GM18517 (cell line): ENCODE measurements around the gene DARS1.
A peak's percentile ranks its signal among the peaks of the same experiment; 100 is the strongest.

Experiments used
- ATAC-seq: cut with Tn5 transposase; IDR thresholded peaks from one replicate; pipeline ENCODE4 v1.9.1; 2021; ENCODE audit warnings: mild to moderate bottlenecking, moderate library complexity; ENCODE audit not compliant: unreplicated experiment

Gene DARS1

DNA sequence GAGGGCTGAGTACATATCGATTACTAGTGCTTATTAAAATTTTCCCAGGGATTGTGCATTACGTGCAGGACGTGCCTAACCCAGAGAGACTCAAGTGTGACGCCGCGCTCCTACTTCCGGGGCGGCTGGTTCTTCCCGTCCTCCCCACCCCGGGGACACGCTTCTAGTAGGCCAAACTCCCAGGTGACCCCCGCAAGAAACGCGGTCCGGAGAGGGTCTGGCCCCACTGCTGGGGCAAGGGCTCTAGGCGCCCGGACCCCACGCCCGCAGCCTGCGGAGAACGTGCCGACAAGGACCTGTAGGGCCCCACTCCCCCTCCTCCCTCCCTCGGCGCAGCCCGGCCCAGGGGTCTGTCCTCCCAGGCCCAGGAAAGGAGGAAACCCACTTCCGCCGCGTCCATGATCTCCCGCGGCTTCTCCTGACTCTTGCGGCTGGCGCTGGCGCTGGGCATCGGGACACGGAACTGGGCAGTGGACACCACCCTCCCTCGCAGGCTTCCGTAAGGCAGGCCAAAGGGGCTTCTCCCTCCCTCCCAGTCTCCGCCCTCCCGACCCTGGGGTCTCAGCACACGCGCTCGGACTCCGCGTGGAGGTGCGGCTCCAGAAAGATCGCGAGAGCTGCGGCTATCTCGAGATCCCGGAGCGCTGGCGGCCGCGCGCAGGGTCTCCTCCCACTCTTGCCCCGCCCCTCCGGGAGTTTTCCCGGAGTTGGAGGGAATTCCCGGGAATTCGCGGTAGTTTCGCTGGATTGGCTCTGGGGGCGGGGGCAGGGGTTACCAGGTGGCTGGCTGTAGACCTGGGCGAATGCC is at the start of gene DARS1:
TSS of gene DARS1 (minus strand) at position 609 of the 808 bp plus-strand sequence. CDS start at position 451, 158 bp downstream.
- ATAC-seq = peak; percentile 62

GRCh38 chr2:136034629-136035028 is 49.2 kb upstream of the DARS1 start:
- ATAC-seq = no peak

GRCh38 chr2:136032817-136033535 is 47.5 kb upstream of the DARS1 start:
- no peak for ATAC-seq

- no peak for ATAC-seq
These were observed 46.8 kb upstream of the DARS1 start for GRCh38 chr2:136032192-136032591.

GRCh38 chr2:136031711-136032110 is 46.3 kb upstream of the DARS1 start:
- no peak for ATAC-seq

DNA sequence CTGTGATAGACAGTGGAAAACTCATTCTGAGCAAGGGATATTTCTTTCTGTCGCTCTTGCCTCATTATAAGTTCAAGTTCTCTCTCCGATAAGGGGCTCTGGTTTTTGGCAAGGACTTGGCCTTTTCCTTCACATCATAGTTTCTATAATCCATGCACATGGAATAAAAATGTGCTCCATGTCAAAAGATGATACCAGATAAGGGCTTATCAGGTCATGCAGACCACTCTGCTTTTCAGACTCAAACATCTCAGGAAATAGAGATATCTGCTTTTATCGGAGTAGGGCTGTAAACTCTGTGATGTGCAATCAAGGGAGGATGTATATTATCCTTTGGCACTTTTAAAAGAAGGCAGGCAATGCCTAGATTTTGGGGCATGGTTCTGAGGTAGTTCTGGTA is 45.0 kb upstream of the DARS1 start:
- ATAC-seq = no peak

DNA sequence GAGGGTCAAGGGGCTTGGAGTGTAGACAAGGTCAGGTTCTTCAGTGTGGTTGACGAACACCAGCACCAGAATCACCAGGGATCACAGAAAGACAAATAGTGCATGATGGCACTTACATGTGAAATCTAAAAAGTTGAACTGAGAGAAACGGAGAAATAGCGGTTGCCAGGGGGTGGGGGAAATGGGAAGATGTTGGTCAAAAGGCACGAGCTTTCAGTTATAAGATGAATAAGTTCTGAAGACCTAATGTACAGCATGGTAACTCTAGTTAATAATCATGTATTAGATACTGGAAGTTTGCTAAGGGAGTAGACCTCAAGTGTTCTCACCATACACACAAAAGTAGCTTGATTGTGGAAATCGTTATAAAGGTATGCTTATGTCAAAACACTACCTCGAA is 43.7 kb upstream of the DARS1 start:
- ATAC-seq = peak; percentile 82

- no peak for ATAC-seq
These were observed 42.6 kb upstream of the DARS1 start for GRCh38 chr2:136028001-136028400.

DNA sequence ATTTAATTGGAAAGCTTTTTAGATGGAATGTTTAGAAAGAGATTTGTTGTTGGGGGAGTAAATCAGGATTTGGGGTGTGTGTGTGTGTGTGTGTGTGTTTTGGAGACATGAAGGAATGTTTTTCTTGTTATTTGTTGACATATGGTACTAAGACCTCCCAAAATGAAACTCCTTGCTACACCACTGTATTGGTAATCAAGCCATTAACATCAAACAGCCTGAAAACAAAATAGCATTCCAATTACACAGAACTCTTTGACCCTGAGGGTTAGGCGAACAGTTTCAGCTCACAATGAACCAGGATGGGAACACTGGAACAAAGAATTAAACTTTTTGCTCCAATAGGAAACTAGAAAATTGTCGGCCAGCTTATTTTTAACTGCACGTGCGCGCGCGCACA is 41.7 kb upstream of the DARS1 start:
- ATAC-seq = no peak

DNA sequence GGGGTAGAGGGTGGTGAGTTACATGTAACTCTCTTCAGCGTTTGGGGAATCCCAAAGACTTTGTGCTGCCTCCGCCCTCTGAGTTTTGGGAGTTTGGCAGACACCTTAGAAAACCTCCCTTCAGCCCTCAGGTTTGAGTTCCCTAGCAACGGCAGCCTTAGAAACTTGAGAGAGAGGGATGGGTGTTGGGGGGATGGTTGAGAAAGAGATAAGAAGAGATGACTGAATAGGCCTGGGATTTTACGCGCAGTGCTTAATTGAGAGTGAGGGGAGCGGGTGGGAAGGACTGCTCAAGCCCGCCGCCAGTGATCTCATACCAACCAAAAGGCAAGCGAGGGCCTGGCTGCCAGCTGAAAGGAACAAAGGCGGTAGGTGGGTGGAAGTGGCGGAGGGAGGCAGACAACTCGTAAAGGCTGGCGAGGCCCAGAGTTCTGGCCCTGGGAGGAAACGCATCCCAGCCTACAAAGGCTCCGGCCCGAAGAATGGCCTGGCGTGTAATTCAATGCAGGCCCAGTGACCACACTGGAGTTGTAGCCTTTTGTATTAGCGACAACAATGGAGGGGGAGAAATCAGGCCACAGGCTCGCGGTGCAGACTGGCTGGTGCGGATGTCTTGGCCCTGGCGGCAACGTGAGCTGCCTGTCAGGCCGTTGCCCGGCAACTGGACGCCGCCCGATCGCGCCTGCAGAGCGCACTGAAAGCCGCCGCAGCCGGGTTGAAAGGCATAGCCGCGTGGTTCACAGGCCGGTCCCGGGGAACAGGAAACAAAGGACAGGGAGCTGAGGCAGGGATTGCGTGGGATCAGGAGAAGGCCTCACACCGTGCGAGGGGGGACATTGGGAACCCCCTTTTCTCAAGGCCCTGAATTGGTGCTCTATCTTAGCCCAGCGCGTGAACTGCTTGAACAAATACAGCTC is 39.9 kb upstream of the DARS1 start:
- ATAC-seq = no peak

GRCh38 chr2:136024616-136025015 is 39.2 kb upstream of the DARS1 start:
- ATAC-seq = no peak

DNA sequence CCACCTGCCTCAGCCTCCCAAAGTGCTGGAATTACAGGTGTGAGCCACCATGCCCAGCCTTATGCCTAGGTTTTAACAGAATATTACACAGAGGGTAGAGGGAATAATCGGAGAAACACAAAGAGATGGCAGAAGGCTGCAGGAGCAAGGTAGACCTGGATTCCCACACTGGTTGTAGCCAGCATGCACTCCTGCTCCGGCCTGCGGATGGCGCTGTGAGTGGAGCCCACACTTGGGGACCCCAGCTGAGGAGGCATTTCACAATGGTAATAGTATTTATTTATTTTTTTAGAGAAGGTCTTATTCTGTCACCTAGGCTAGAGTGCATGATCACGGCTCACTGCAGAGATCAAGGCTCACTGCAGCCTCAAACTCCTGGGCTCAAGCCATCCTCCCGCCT is 38.8 kb upstream of the DARS1 start:
- ATAC-seq = no peak

DNA sequence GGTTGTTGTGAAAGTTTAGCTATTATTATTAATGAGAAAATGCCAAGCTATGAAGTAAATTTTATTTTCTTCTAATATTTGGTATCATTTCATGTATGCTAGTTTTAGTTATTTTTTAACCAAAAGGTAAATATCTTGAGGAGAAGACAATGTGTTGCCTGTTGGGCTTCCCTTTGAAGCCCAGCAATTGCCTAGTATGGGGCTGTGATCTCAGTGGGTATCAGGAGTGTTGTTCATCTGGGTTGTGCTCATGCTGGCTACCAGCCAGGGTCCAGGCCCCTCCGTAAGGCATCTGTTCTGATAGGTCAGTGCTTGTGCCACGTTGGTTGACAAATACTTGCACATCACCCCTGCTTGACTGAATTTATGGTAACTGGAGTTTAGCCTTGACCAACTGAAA is 38.0 kb upstream of the DARS1 start:
- ATAC-seq = no peak

DNA sequence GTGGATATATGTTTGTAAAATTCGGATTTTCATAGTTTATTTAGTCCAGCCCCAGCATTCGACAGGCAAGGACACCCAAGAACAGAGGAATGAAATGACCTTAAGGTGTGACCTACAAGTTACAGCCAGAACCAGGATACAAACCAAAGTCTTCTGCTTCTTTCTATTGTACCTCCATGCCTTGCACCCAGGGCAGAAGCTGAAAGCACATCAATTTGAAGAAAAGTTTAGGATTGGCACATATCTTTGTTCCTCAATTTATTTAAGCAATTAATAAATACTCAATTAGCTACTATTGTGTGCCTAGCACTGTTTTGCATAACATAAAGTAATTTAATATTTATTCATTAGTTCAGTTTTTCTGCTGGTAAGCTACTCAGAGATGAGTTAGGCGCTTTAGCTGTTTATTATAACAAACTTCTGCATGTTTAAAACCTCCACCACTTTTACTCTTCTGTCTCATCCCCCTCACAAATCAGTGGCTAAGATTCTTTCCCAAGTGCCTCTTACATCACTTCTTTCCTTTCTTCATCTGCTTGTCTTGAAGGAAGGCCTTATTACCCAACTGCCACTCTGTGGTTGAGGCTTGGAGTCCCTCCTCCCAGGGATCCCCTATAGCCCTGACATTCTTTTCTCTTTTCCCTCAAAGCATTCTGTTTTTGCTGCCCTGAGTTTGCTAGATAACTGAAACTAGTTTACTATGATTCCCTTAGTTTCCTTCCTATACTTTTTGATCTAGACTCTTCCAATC is 37.1 kb upstream of the DARS1 start:
- no peak for ATAC-seq

- no peak for ATAC-seq
These were observed 36.5 kb upstream of the DARS1 start for GRCh38 chr2:136021976-136022375.

- ATAC-seq = no peak
These were observed 36.0 kb upstream of the DARS1 start for GRCh38 chr2:136021406-136021805.

DNA sequence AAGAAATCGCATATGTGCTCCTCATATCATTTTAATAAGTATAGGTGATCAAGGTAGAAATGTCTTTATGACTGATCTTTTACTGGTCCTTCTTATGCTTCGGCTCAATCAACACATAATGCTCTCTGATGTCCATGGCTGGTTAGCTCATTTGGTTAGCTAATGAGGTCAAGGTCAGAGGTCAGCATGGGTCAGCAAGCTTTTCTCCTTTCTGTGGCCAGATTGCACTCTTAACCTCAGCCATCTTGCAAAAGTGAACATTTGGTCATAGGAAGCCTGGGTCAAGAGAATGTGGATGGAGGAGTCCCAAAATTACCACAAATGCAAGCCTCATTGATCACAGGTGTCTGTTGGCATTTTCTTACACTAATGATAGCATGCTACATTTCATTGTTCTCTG is 35.4 kb upstream of the DARS1 start:
- ATAC-seq = no peak

DNA sequence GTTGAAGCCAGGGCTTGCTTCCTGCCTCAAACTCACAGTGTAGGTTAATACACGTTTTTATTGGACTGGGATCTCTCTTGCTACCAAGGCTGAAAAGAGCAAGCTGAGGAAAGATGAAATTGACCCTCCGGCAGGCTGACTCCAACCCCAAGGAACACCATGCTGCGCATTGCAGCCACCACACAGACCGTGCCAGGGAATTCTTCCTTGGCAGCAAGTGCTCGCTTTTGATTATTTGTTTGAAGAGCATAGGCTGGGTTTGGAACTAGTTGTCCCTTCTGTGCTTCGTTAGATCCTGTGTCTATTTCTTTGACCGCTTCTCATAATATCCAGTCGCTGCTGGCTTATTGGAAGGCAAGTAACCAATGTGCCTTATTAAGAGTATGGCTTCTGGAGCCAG is 34.4 kb upstream of the DARS1 start:
- peak; percentile 10 for ATAC-seq

- ATAC-seq = peak; percentile 60
These were observed 33.9 kb upstream of the DARS1 start for GRCh38 chr2:136019306-136019705.

DNA sequence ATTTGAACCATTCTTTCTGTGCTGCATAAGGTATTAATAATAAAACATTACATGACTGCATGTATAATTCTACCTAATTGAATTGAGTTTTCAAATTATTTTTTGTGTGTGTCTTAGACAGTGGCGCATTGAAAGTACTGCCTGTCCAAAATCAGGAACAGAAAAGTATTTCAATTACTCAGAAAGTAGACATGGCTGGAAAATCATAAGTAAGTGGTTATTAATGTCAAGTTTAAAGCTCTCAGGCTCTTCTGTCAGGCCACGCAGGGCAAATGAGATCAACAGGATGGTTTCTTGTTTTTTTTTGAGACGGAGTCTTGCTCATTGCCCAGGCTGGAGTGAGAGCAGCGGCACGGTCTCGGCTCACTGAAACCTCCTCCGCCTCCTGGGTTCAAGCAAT is 32.4 kb upstream of the DARS1 start:
- no peak for ATAC-seq

DNA sequence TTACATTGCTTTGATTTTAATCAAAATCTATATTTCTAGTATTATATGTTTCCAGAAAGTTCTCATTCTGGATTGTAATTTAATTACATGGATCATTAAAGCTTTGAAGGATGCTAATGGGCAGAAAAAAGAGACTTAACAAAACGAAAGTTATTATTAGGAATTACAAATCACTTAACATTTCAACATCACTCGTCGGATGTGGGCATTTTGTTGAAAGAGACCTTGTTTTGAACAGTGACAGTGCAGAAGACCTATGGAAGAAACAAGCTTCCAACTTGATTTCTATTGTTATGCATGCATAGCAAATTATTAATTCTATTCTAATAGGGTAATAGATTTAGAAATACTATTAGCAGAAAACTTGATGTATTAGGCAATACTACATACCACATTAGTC is 31.4 kb upstream of the DARS1 start:
- no peak for ATAC-seq
